NT2/D1 (cell line): Measurements from ENCODE around the gene EIF1B.

Source experiments
- YY1 ChIP-seq: IDR thresholded peaks from 2 replicates; pipeline ENCODE4 v1.6.1; 2011; ENCODE audit not compliant: insufficient read length, insufficient read depth
- ZNF274 ChIP-seq: IDR thresholded peaks from 2 replicates; pipeline ENCODE4 v1.6.1; 2011; ENCODE audit warnings: mild to moderate bottlenecking, low read depth, low read length

GRCh38 chr3:40339871-40340270 is 30.4 kb downstream of the EIF1B start:
- TF ChIP-seq YY1 (no peak), ZNF274 (no peak)
